Measurements from ENCODE around the gene LMX1B.

The LMX1B gene

DNA sequence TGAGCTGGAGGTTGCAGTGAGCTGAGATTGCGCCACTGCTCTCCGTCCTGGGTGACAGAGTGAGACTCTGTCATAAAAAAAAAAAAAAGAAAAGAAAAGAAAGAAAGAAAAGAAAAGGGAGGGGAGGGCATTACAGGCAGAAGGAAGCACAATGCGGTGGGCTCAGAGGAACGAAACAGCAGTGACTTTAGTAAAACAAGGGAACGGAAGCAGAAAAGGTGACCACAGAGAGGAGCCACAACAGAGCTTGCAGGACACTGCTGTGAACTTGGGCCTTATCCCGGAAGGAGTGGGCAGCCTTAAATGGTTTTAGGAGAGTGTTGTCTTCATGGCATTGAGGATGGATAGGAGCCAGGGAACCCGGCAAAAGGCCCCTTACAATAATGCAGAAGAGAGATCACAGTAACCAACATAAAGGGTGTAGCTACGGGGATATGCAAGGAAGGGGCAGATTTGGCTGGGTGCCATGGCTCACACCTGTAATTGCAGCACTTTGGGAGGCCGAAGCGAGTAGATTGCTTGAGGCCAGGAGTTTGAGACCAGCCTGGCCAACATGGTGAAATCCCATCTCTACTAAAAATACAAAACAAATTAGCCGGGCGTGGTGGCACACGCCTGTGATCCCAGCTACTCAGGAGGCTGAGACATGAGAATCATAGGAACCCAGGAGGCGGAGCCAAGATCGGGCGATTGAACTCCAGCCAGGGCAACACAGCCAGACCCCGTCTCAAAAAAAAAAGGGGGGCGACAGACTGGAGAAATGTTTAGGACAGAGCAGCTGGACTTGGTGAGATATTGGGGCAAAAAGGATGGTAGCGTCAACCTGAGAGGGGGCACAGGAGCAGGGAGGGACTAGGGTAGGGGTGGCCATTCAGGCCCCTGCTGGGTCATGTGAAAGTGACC, 107.2 kb downstream of the LMX1B start:
- no peak for DNase-seq
- intact Hi-C loops (cut with DNase I; ENCODE audit: low total_unique reads): no loop called here
- peaks cover 0 to 22% (median 14%) of the 10 kb centered on the region in 4 donors for H3K4me1 ChIP-seq
- no peak for TF ChIP-seq CTCF (IDR thresholded peaks at IDR 0.05)
- H3K27me3 ChIP-seq: peaks cover 0 to 55% of the 10 kb centered on the region in 2 donors
- no peak overlapping the region for H3K4me3 ChIP-seq
- no peaks in the 10 kb centered on the region for H3K36me3 ChIP-seq
- H3K9me3 ChIP-seq: no peaks in the 10 kb centered on the region
- H3K27ac ChIP-seq: no peak overlapping the region

DNA sequence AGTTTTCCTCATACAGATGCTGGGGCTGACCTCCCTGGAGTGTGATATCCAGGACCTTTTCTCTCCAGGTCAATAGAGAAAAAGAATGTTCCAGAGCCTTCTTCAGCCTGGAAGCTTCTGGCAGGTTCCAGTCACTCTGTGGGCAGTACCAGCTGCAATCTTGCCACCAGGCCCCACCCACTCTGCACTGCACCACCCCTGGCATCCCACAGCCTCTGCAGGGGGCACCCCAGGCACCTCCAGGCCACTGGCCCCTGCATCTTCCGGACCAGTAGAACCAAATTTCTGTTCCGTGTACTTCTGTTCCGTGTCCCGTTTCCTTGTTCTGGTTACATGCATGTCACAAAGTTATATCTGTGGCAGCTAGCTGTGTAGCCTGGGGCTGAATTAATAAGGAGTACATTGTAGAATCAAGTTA, 107.8 kb downstream of the LMX1B start:
- H3K36me3 ChIP-seq: no peaks in the 10 kb centered on the region
- peaks cover 0 to 55% of the 10 kb centered on the region in 2 donors for H3K27me3 ChIP-seq
- H3K9me3 ChIP-seq: no peaks in the 10 kb centered on the region
- DNase-seq: no peak
- peaks cover 0 to 22% (median 14%) of the 10 kb centered on the region in 4 donors for H3K4me1 ChIP-seq
- TF ChIP-seq CTCF (IDR thresholded peaks at IDR 0.05): no peak
- H3K4me3 ChIP-seq: no peak overlapping the region
- intact Hi-C loops (cut with DNase I; ENCODE audit: low total_unique reads): no loop called here
- no peak overlapping the region for H3K27ac ChIP-seq

DNA sequence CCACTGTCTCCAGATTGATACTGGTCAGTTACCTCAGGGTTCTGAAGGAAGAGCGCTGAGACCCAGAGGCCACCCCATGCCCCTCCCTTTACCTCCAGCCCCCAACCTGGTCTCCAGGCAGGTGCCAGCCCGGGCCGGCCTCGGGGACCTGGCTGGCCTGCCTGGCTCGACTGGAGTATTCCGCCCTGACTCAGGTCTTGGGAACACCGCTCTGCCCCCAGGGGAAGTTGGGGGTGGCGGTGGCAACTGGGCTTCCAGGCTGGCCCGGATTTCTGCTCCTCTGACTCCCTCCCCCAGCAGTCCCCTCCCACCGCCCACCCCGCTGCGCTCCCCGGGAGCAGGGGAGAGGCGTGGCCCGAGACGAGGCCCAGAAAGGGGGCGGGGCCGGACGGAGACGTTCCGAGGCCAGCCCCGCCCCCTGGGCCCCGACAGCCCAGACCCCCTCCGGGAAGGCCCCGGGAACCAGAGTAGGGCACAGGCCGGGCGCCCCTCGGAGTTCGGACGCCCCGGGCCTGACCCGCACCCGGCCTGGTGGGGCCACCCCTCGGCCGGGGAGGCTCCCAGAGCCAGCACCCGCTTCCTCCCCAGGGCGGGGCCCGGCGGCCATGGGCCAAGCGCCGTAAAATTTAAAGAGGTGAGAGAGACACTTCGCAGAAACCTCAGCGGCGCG, 108.7 kb downstream of the LMX1B start:
- peak overlapping the region; percentile 43 to 51 for H3K4me3 ChIP-seq
- peak; percentile 63 to 80 for DNase-seq
- H3K27ac ChIP-seq: peak overlapping the region in 1 of 2 donors; percentile 2
- H3K36me3 ChIP-seq: no peaks in the 10 kb centered on the region
- H3K27me3 ChIP-seq: peaks cover 0 to 55% of the 10 kb centered on the region in 2 donors
- no peaks in the 10 kb centered on the region for H3K9me3 ChIP-seq
- H3K4me1 ChIP-seq: peaks cover 0 to 22% (median 14%) of the 10 kb centered on the region in 4 donors
- intact Hi-C loops (cut with DNase I; ENCODE audit: low total_unique reads): no loop called here
- TF ChIP-seq CTCF (IDR thresholded peaks at IDR 0.05): no peak

DNA sequence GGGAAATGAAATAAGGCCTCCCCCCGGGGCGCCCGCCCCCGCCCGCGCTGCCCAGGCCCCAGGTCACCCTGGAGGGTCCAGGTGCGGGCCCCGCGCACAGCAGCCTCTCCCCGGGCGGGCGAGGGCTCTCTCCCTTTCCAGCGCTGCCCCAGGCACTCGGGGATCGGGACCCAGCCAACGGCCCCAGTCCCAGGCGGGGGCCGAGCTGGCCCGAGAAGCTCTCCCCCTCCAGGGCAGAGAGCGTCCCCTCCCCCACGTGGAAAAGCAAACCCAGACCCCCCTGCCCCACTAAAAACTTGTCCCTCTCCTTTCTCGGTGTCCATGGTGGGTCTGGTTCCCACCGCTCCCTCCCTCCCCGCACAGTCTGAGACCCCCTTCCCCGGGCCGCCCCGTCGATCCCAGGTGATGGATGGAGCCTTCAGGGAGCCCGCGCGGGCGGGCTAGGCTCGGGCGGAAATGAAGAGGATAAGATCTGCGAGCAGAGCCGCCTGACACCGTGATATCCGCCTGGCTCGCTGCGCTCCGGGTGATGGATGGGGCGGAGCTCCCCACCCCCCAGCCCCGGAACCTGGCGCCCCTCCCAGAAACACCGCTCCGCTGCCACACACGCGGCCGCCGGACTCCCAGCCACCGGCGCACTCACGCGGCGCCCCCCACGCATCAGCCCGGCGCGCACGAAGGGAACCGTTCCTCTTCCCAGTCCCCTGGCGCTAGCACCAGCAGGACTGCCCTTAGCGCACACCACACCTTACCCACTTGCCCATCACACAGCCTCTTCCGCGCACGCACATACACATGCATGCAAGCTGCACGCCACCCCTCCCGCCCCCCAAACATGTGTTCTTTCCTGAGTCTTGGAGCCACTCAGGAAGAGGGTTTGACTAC, 109.4 kb downstream of the LMX1B start:
- Histone ChIP-seq H3K27ac (peak overlapping the region in 1 of 2 donors; percentile 2), H3K27me3 (peaks cover 0 to 55% of the 10 kb centered on the region in 2 donors), H3K4me3 (peak overlapping the region; percentile 43 to 51), H3K9me3 (no peaks in the 10 kb centered on the region), H3K36me3 (no peaks in the 10 kb centered on the region), H3K4me1 (peaks cover 0 to 22% (median 14%) of the 10 kb centered on the region in 4 donors)
- TF ChIP-seq CTCF (IDR thresholded peaks at IDR 0.05): no peak
- intact Hi-C loops (cut with DNase I; ENCODE audit: low total_unique reads): no loop called here
- DNase-seq: no peak

DNA sequence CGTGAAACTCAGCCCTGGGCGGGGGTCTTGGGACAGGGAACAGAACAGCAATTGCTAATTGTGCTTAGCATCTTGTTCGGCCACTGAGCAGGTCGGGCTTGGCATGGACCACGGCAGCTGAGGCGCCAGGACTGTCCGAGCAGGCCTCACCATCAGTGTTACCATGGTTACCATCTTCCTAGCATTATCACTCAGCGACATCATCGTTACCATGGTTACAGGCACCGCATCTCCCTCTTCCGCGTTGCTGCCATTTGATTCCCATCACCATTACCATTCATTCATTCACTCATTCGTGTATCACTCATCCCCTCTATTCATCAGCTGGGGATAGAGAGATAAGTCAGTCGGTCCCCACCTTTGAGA, 110.1 kb downstream of the LMX1B start:
- Histone ChIP-seq H3K36me3 (no peaks in the 10 kb centered on the region), H3K27me3 (peaks cover 0 to 57% of the 10 kb centered on the region in 2 donors), H3K4me1 (peaks cover 0 to 22% (median 14%) of the 10 kb centered on the region in 4 donors), H3K9me3 (no peaks in the 10 kb centered on the region), H3K4me3 (no peak overlapping the region), H3K27ac (no peak overlapping the region)
- TF ChIP-seq CTCF (IDR thresholded peaks at IDR 0.05): no peak
- no peak for DNase-seq
- intact Hi-C loops (cut with DNase I; ENCODE audit: low total_unique reads): no loop called here
